GM12874 (cell line): ENCODE data around the gene RHOD.
A peak's percentile ranks its signal among the peaks of the same experiment; 100 is the strongest.

Experiments used
- TF ChIP-seq, protein P1 (sequence below): IDR thresholded peaks from 2 replicates; pipeline ENCODE4 v1.5.1; 2011; ENCODE audit warnings: low read depth, mild to moderate bottlenecking, control low read depth, low read length, moderate library complexity; ENCODE audit not compliant: insufficient read depth

Gene RHOD

GRCh38 chr11:67118181-67118766 is 61.6 kb downstream of the RHOD start:
- TF ChIP-seq, protein P1, sequence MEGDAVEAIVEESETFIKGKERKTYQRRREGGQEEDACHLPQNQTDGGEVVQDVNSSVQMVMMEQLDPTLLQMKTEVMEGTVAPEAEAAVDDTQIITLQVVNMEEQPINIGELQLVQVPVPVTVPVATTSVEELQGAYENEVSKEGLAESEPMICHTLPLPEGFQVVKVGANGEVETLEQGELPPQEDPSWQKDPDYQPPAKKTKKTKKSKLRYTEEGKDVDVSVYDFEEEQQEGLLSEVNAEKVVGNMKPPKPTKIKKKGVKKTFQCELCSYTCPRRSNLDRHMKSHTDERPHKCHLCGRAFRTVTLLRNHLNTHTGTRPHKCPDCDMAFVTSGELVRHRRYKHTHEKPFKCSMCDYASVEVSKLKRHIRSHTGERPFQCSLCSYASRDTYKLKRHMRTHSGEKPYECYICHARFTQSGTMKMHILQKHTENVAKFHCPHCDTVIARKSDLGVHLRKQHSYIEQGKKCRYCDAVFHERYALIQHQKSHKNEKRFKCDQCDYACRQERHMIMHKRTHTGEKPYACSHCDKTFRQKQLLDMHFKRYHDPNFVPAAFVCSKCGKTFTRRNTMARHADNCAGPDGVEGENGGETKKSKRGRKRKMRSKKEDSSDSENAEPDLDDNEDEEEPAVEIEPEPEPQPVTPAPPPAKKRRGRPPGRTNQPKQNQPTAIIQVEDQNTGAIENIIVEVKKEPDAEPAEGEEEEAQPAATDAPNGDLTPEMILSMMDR = no peak

DNA sequence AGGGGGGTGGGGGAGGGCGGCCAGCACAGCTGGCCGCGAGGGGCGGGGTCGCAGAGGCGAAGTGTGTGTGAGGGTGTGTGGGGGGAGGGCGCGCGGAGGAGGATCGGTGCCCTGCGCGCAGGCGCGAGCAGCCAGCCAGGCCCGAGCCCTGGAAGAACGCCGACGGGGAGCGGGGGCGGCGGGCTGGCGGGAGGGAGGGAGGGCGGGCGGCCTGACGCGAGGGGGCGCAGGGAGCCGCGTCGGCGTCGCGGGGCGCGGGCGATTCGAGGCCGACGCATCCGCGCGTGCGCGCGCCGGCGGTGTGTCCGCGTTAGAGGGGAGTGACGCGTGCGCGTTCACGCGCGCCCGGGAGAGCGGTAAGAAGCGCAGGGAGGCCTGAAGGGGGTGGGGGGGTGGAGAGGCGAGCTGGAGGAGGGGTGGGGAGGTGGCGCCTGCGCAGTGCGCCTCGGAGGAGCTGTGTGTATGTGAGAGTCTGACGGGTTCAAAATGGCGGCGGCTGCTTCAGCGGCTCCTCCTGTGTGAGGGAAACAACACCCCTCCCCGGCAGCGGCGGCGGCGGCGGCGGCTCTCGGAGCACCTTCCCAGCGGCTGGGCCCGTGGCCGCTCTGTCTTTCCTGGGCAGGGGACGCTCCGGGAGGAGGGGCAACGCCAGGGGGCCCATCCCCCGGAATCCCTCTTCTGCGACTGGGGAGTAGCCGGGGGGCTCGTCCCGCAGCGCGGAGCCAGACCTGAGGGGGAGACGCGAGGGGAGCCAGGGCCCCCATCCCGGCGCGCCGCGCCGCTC is 62.3 kb downstream of the RHOD start, which contains the start of gene KDM2A:
KDM2A (plus strand) TSS at position 463 of the 784 bp plus-strand sequence. CDS start 2,054 bp downstream, outside the sequence.
- TF ChIP-seq, protein P1 = no peak

- TF ChIP-seq, protein P1 = peak; percentile 28; the same call in 1 of the 2 replicates
Measured at GRCh38 chr11:67119585-67120391, 63.1 kb downstream of the RHOD start.

DNA sequence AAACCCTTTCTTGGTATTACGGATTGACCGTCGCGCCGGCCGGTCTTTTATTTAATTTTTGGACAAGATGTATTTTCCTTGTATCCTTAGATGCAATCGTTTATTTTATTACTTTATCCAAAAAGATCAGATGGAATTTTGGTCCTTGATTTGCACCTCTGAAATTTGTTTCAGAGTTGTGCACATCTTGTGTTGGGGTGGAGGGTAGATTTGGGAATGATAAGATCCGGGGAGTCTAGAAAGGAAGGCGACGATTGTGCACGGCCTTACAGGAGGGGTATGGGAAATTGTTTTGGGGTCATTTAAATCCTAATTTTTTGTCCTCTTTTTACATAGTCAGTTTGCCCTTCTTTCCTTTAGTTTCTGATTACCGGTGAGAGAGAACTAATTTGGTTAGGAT is 63.8 kb downstream of the RHOD start:
- TF ChIP-seq, protein P1 = no peak

GRCh38 chr11:67120881-67121710 is 64.4 kb downstream of the RHOD start:
- TF ChIP-seq, protein P1 = no peak
